Measurements from ENCODE around the gene PISD. TPM values are rescaled to one million over a fixed set of nuclear protein-coding genes. Genes with fewer than 3 reads are reported as not detected.

PISD gene
- total RNA-seq, 1 experiment from 2014 or later = 22.4 TPM

GRCh38 chr22:31615491-31615860, 46.5 kb downstream of the PISD start:
- DNase-seq (ENCODE audit: low read depth in 1 of 2, low spot score in 2 of 2) = no peak
- Histone ChIP-seq H3K36me3 (peaks cover 36% of the 10 kb centered on the region), H3K4me1 (replicated peaks) (no peaks in the 10 kb centered on the region), H3K27ac (no peak overlapping the region), H3K9me3 (replicated peaks) (no peaks in the 10 kb centered on the region), H3K27me3 (replicated peaks) (no peaks in the 10 kb centered on the region), H3K4me3 (no peak overlapping the region)

- no peaks in the 10 kb centered on the region for H3K27me3 ChIP-seq (replicated peaks)
- H3K4me3 ChIP-seq = no peak overlapping the region
- no peaks in the 10 kb centered on the region for H3K4me1 ChIP-seq (replicated peaks)
- no peak for DNase-seq (ENCODE audit: low read depth in 1 of 2, low spot score in 2 of 2)
- H3K36me3 ChIP-seq = peaks cover 32% of the 10 kb centered on the region
- H3K27ac ChIP-seq = no peak overlapping the region
- H3K9me3 ChIP-seq (replicated peaks) = no peaks in the 10 kb centered on the region
Observed at GRCh38 chr22:31614781-31615490, 47.1 kb downstream of the PISD start.

- DNase-seq (ENCODE audit: low read depth in 1 of 2, low spot score in 2 of 2) = no peak
- Histone ChIP-seq H3K9me3 (replicated peaks) (no peaks in the 10 kb centered on the region), H3K27ac (no peak overlapping the region), H3K4me3 (no peak overlapping the region), H3K36me3 (peaks cover 23% of the 10 kb centered on the region), H3K27me3 (replicated peaks) (no peaks in the 10 kb centered on the region), H3K4me1 (replicated peaks) (no peaks in the 10 kb centered on the region)
Observed at GRCh38 chr22:31613904-31614296, 48.1 kb downstream of the PISD start.

- Histone ChIP-seq H3K27me3 (replicated peaks) (no peaks in the 10 kb centered on the region), H3K4me3 (no peak overlapping the region), H3K27ac (no peak overlapping the region), H3K4me1 (replicated peaks) (no peaks in the 10 kb centered on the region), H3K36me3 (peaks cover 18% of the 10 kb centered on the region), H3K9me3 (replicated peaks) (no peaks in the 10 kb centered on the region)
- DNase-seq (ENCODE audit: low read depth in 1 of 2, low spot score in 2 of 2) = no peak
Observed at GRCh38 chr22:31613286-31613903, 48.6 kb downstream of the PISD start.

GRCh38 chr22:31612891-31613285, 49.1 kb downstream of the PISD start:
- DNase-seq (ENCODE audit: low read depth in 1 of 2, low spot score in 2 of 2) = no peak
- H3K27ac ChIP-seq = no peak overlapping the region
- H3K4me1 ChIP-seq (replicated peaks) = no peaks in the 10 kb centered on the region
- no peak overlapping the region for H3K4me3 ChIP-seq
- peaks cover 12% of the 10 kb centered on the region for H3K36me3 ChIP-seq
- H3K9me3 ChIP-seq (replicated peaks) = no peaks in the 10 kb centered on the region
- no peaks in the 10 kb centered on the region for H3K27me3 ChIP-seq (replicated peaks)

- Histone ChIP-seq H3K4me3 (no peak overlapping the region), H3K36me3 (peaks cover 3% of the 10 kb centered on the region; the same call in 1 of the 2 replicates), H3K9me3 (replicated peaks) (no peaks in the 10 kb centered on the region), H3K4me1 (replicated peaks) (no peaks in the 10 kb centered on the region), H3K27me3 (replicated peaks) (no peaks in the 10 kb centered on the region), H3K27ac (no peak overlapping the region)
- no peak for DNase-seq (ENCODE audit: low read depth in 1 of 2, low spot score in 2 of 2)
Observed at GRCh38 chr22:31611061-31611760, 50.8 kb downstream of the PISD start.

GRCh38 chr22:31610611-31611010, 51.4 kb downstream of the PISD start:
- Histone ChIP-seq H3K27ac (no peak overlapping the region), H3K27me3 (replicated peaks) (no peaks in the 10 kb centered on the region), H3K36me3 (peaks cover 3% of the 10 kb centered on the region; the same call in 1 of the 2 replicates), H3K4me3 (no peak overlapping the region), H3K9me3 (replicated peaks) (no peaks in the 10 kb centered on the region), H3K4me1 (replicated peaks) (no peaks in the 10 kb centered on the region)
- DNase-seq (ENCODE audit: low read depth in 1 of 2, low spot score in 2 of 2) = no peak

- Histone ChIP-seq H3K27ac (no peak overlapping the region), H3K36me3 (peaks cover 3% of the 10 kb centered on the region; the same call in 1 of the 2 replicates), H3K9me3 (replicated peaks) (no peaks in the 10 kb centered on the region), H3K27me3 (replicated peaks) (no peaks in the 10 kb centered on the region), H3K4me3 (no peak overlapping the region), H3K4me1 (replicated peaks) (no peaks in the 10 kb centered on the region)
- DNase-seq (ENCODE audit: low read depth in 1 of 2, low spot score in 2 of 2) = no peak
Observed at GRCh38 chr22:31609716-31610115, 52.3 kb downstream of the PISD start.

- H3K4me3 ChIP-seq = no peak overlapping the region
- peaks cover 7% of the 10 kb centered on the region for H3K4me1 ChIP-seq (replicated peaks)
- H3K36me3 ChIP-seq = peaks cover 13% of the 10 kb centered on the region
- no peak for DNase-seq (ENCODE audit: low read depth in 1 of 2, low spot score in 2 of 2)
- H3K9me3 ChIP-seq (replicated peaks) = no peaks in the 10 kb centered on the region
- H3K27me3 ChIP-seq (replicated peaks) = no peaks in the 10 kb centered on the region
- no peak overlapping the region for H3K27ac ChIP-seq
Observed at GRCh38 chr22:31607696-31608095, 54.3 kb downstream of the PISD start.

- Histone ChIP-seq H3K4me3 (no peak overlapping the region), H3K27me3 (replicated peaks) (no peaks in the 10 kb centered on the region), H3K9me3 (replicated peaks) (no peaks in the 10 kb centered on the region), H3K27ac (no peak overlapping the region), H3K36me3 (peaks cover 13% of the 10 kb centered on the region; the same call in 1 of the 2 replicates), H3K4me1 (replicated peaks) (peaks cover 18% of the 10 kb centered on the region)
- no peak for DNase-seq (ENCODE audit: low read depth in 1 of 2, low spot score in 2 of 2)
Observed at GRCh38 chr22:31605851-31606585, 56.0 kb downstream of the PISD start.

GRCh38 chr22:31604746-31605705, 57.0 kb downstream of the PISD start:
- Histone ChIP-seq H3K4me1 (replicated peaks) (peaks cover 18% of the 10 kb centered on the region), H3K36me3 (peaks cover 12% of the 10 kb centered on the region; the same call in 1 of the 2 replicates), H3K27ac (no peak overlapping the region), H3K9me3 (replicated peaks) (no peaks in the 10 kb centered on the region), H3K4me3 (no peak overlapping the region), H3K27me3 (replicated peaks) (no peaks in the 10 kb centered on the region)
- no peak for DNase-seq (ENCODE audit: low read depth in 1 of 2, low spot score in 2 of 2)

- H3K27me3 ChIP-seq (replicated peaks) = no peaks in the 10 kb centered on the region
- peaks cover 10% of the 10 kb centered on the region; the same call in 1 of the 2 replicates for H3K36me3 ChIP-seq
- no peak overlapping the region for H3K4me3 ChIP-seq
- H3K9me3 ChIP-seq (replicated peaks) = no peaks in the 10 kb centered on the region
- peaks cover 18% of the 10 kb centered on the region for H3K4me1 ChIP-seq (replicated peaks)
- DNase-seq (ENCODE audit: low read depth in 1 of 2, low spot score in 2 of 2) = no peak
- no peak overlapping the region for H3K27ac ChIP-seq
Observed at GRCh38 chr22:31604137-31604705, 57.8 kb downstream of the PISD start.

Data from SJSA1 (cell line).